HepG2 (cell line): ENCODE results near the gene YIPF3. TPM values are rescaled to one million over a fixed set of nuclear protein-coding genes. Genes with fewer than 3 reads are reported as not detected.

ENCODE experiments used
- ATF6 ChIP-seq: sonication (generic); formaldehyde crosslinking; conservative IDR thresholded peaks from 2 replicates; pipeline ENCODE4 v1.4.0; 2020; ENCODE audit warnings: missing genetic modification reagents
- ATF7 ChIP-seq, 2 experiments: fragments of 450-650 bp in 1 of 2; sonication (generic) in 1 of 2; formaldehyde crosslinking in 1 of 2; IDR thresholded peaks; 2 replicates each; pipeline versions ENCODE4 v1.4.0 to v1.6.1; 2016 to 2020; ENCODE audit warnings: antibody characterized with exemption in 1 of 2, mild to moderate bottlenecking in 1 of 2, missing genetic modification reagents in 1 of 2
- BRCA1 ChIP-seq: sonication (generic); formaldehyde crosslinking; IDR thresholded peaks from 2 replicates; pipeline ENCODE4 v1.4.0; 2020; ENCODE audit warnings: missing genetic modification reagents
- CCAR2 ChIP-seq: fragments of 200-400 bp; formaldehyde crosslinking; optimal IDR thresholded peaks from 2 replicates; pipeline ENCODE3; 2018; ENCODE audit warnings: low read depth, mild to moderate bottlenecking, low read length, moderate library complexity
- DMAP1 ChIP-seq: IDR thresholded peaks from 2 replicates; pipeline ENCODE4 v1.6.1; 2016
- HNF1A ChIP-seq, 2 experiments: sonication (generic) in 1 of 2; formaldehyde crosslinking in 1 of 2; IDR thresholded peaks; 2 replicates each; pipeline versions ENCODE4 v1.4.0 to v1.6.1; 2016 to 2020; ENCODE audit warnings: borderline replicate concordance in 1 of 2, low read depth in 1 of 2, mild to moderate bottlenecking in 1 of 2, missing genetic modification reagents in 1 of 2
- NFATC3 ChIP-seq: sonication (generic); formaldehyde crosslinking; IDR thresholded peaks from 2 replicates; pipeline ENCODE4 v1.5.1; 2020; ENCODE audit warnings: mild to moderate bottlenecking, missing genetic modification reagents
- NFYB ChIP-seq: sonication (generic); formaldehyde crosslinking; IDR thresholded peaks from 2 replicates; pipeline ENCODE4 v1.4.0; 2020; ENCODE audit warnings: missing genetic modification reagents
- ZBTB8A ChIP-seq: sonication (generic); formaldehyde crosslinking; IDR thresholded peaks from 2 replicates; pipeline ENCODE4 v1.4.0; 2020; ENCODE audit warnings: mild to moderate bottlenecking, low read depth, missing genetic modification reagents, borderline replicate concordance
- ZNF121 ChIP-seq: sonication (generic); formaldehyde crosslinking; IDR thresholded peaks from 2 replicates; pipeline ENCODE4 v1.5.0; 2020; ENCODE audit warnings: mild to moderate bottlenecking, missing genetic modification reagents
- ZNF318 ChIP-seq: sonication (generic); formaldehyde crosslinking; IDR thresholded peaks from 2 replicates; pipeline ENCODE4 v1.4.0; 2020; ENCODE audit warnings: mild to moderate bottlenecking, missing genetic modification reagents
- ZNF672 ChIP-seq: sonication (generic); formaldehyde crosslinking; IDR thresholded peaks from 2 replicates; pipeline ENCODE4 v1.8.1; 2022; ENCODE audit warnings: missing genetic modification reagents
- ZNF761 ChIP-seq: sonication (generic); formaldehyde crosslinking; conservative IDR thresholded peaks from 2 replicates; pipeline ENCODE4 v1.4.0; 2020; ENCODE audit warnings: mild to moderate bottlenecking, missing genetic modification reagents
- ZSCAN29 ChIP-seq: sonication (generic); formaldehyde crosslinking; conservative IDR thresholded peaks from 2 replicates; pipeline ENCODE4 v1.4.0; 2020; ENCODE audit warnings: mild to moderate bottlenecking, missing genetic modification reagents
- polyA plus RNA-seq, 8 experiments: library from polyadenylated mRNA; depleted of rRNA in 3 of 8; stranded (reverse) in 7 of 8; unstranded in 1 of 8; fragments of >200 nt; fragmentation: Illumina TruSeq in 4 of 8; extraction: Trizol in 4 of 8; gene quantifications; 2 replicates each; pipeline versions ENCODE4 v1.2.1 to v1.2.3, GENCODE V29; 2011 to 2016; ENCODE audit warnings: low read depth in 4 of 8, missing spikeins in 1 of 8, mixed read lengths in 1 of 8; ENCODE audit not compliant: insufficient read depth in 1 of 8
- total RNA-seq, 5 experiments: library from RNA; depleted of rRNA; stranded (reverse); fragments of >200 nt; fragmentation: Illumina TruSeq; extraction: Trizol; gene quantifications; 2 replicates each; pipeline ENCODE4 v1.2.3, GENCODE V29; 2016; ENCODE audit warnings: low read depth in 1 of 5

Gene YIPF3
- total and polyA plus RNA-seq, 2 of the 13 experiments (the other 11 are each of a cell fraction or from before 2014, with no cell fraction given) = 107 to 206 TPM

- no peak for TF ChIP-seq CCAR2
- no peak for TF ChIP-seq HNF1A (IDR thresholded peaks at IDR 0.05; ENCODE audit: low read depth)
- TF ChIP-seq HNF1A (CRISPR knock-in tag; IDR thresholded peaks at IDR 0.05; ENCODE audit: borderline replicate concordance) = no peak
- no peak for TF ChIP-seq ZNF318 (CRISPR knock-in tag)
- no peak for TF ChIP-seq NFATC3 (CRISPR knock-in tag)
- TF ChIP-seq ZBTB8A (CRISPR knock-in tag) = no peak
- no peak for TF ChIP-seq ATF7 (IDR thresholded peaks at IDR 0.05)
- TF ChIP-seq ATF7 (CRISPR knock-in tag; IDR thresholded peaks at IDR 0.05) = no peak
- TF ChIP-seq DMAP1 (CRISPR knock-in tag) = no peak
- TF ChIP-seq BRCA1 (CRISPR knock-in tag) = no peak
- TF ChIP-seq ZNF672 = no peak
- TF ChIP-seq ZNF121 = no peak
- no peak for TF ChIP-seq ATF6 (CRISPR knock-in tag)
- no peak for TF ChIP-seq NFYB (CRISPR knock-in tag)
- TF ChIP-seq ZNF761 (CRISPR knock-in tag) = no peak
- no peak for TF ChIP-seq ZSCAN29 (CRISPR knock-in tag)
These were observed 20.2 kb downstream of the YIPF3 start (continued) for GRCh38 chr6:43496370-43497128.
